Lung microvascular endothelial cell (primary cell): ENCODE results near the gene MARCHF11. TPM values are rescaled to one million over a fixed set of nuclear protein-coding genes. Genes with fewer than 3 reads are reported as not detected.

Source experiments
- DNase-seq, 2 donors: peaks; one replicate each; pipeline versions ENCODE4 v3.0.0 to v3.0.0-alpha.2; 2010; ENCODE audit warnings: low read depth in 2 of 2
- total RNA-seq: library from RNA; depleted of rRNA; stranded (reverse); fragments of >200 nt; gene quantifications from 2 replicates; pipeline ENCODE4 v1.2.1, GENCODE V29; 2014

The MARCHF11 gene
- total RNA-seq: not detected in 2 replicates

GRCh38 chr5:16179511-16179935 is at the start of gene MARCHF11:
TSS of gene MARCHF11 (minus strand) at chr5:16179791. CDS start at chr5:16179575, 216 bp downstream.
- DNase-seq: no peak

- DNase-seq: no peak
Observed at GRCh38 chr5:16225927-16226326, 46.3 kb upstream of the MARCHF11 start.

- DNase-seq: no peak
Observed at GRCh38 chr5:16192311-16192710, 12.7 kb upstream of the MARCHF11 start.

GRCh38 chr5:16180789-16181082 is 1.1 kb upstream of the MARCHF11 start:
- no peak for DNase-seq

GRCh38 chr5:16179936-16180788 is 571 bp upstream of the MARCHF11 start:
- DNase-seq: no peak

GRCh38 chr5:16178745-16179372 is 732 bp downstream of the MARCHF11 start:
- peak; percentile 59 to 76 for DNase-seq

GRCh38 chr5:16169550-16169949 is 10.0 kb downstream of the MARCHF11 start:
- DNase-seq: no peak

- peak; percentile 67 to 71 for DNase-seq
Observed at GRCh38 chr5:16160706-16161105, 18.9 kb downstream of the MARCHF11 start.

- no peak for DNase-seq
Observed at GRCh38 chr5:16159636-16160035, 20.0 kb downstream of the MARCHF11 start.

GRCh38 chr5:16156152-16156551 is 23.4 kb downstream of the MARCHF11 start:
- no peak for DNase-seq

- DNase-seq: no peak
Observed at GRCh38 chr5:16152601-16153568, 26.7 kb downstream of the MARCHF11 start.

GRCh38 chr5:16149621-16150020 is 30.0 kb downstream of the MARCHF11 start:
- DNase-seq: no peak

GRCh38 chr5:16147179-16147900 is 32.3 kb downstream of the MARCHF11 start:
- no peak for DNase-seq

- no peak for DNase-seq
Observed at GRCh38 chr5:16144416-16144815, 35.2 kb downstream of the MARCHF11 start.

GRCh38 chr5:16143361-16144049 is 36.1 kb downstream of the MARCHF11 start:
- no peak for DNase-seq

- no peak for DNase-seq
Observed at GRCh38 chr5:16140944-16141343, 38.6 kb downstream of the MARCHF11 start.

GRCh38 chr5:16140417-16140816 is 39.2 kb downstream of the MARCHF11 start:
- no peak for DNase-seq

GRCh38 chr5:16137177-16137576 is 42.4 kb downstream of the MARCHF11 start:
- DNase-seq: no peak

GRCh38 chr5:16135506-16135905 is 44.1 kb downstream of the MARCHF11 start:
- no peak for DNase-seq

GRCh38 chr5:16135003-16135402 is 44.6 kb downstream of the MARCHF11 start:
- DNase-seq: peak in 1 of 2 donors; percentile 17

- DNase-seq: no peak
Observed at GRCh38 chr5:16134204-16134603, 45.4 kb downstream of the MARCHF11 start.
